Heart left ventricle (tissue), 13 donors: ENCODE results near the gene ACP7.

Experiments used
- CTCF ChIP-seq, 12 donors: fragments of 200-600 bp; sonication (generic) in 4 of 12; IDR thresholded peaks; one replicate each; pipeline versions ENCODE4 v1.5.0 to v1.8.0; 2018 to 2022; ENCODE audit warnings: antibody characterized with exemption in 12 of 12, mild to moderate bottlenecking in 5 of 12
- POLR2A ChIP-seq, 2 donors: fragments of 450-650 bp; IDR thresholded peaks; one replicate each; pipeline ENCODE4 v1.6.1; 2017; ENCODE audit warnings: antibody characterized with exemption in 2 of 2, mild to moderate bottlenecking in 2 of 2, moderate library complexity in 2 of 2
- donor health status: ischemic (EF 13 %, LVEDD 7.1; RV severe dilation, severe dysfunction).
- donor health status: DM: no; HTN: yes; CAD: no.
- donor health status: DM: no; HTN: no; CAD: no.
- donor health status: ischemic (EF 25% LVEDD 6.9; RV normal size, moderate dysfunction).
- donor health status: ischemic (EF 25% LVEDD 5.7; RV mildly dilated, moderate dysfunction).
- donor health status: ischemic (EF 35%, LVEDD 5.7; RV mildly dilated, moderate dysfunction).
- donor health status: nonischemic (EF 11% LVEDD 7.7; RV severe dilation, severe dysfunction).
- donor health status: DM: yes; HTN: yes; CAD: no.
- donor health status: PGD.
- donor health status: ischemic (EF 29% LVEDD 5.4; RV normal size, mild dysfunction).
- donor health status: nonischemic (EF 23%, LVEDD 6.1; RV moderate dilation, normal function).

GRCh38 chr19:39145180-39145953, 61.2 kb downstream of the ACP7 start:
- no peak for TF ChIP-seq CTCF (IDR thresholded peaks at IDR 0.05)
- no peak for TF ChIP-seq POLR2A (IDR thresholded peaks at IDR 0.05)
